GM12873 (cell line): ENCODE data around the gene ITGA8.

ENCODE experiments used
- CTCF ChIP-seq: IDR thresholded peaks from 2 replicates; pipeline ENCODE4 v1.5.1; 2012; ENCODE audit warnings: low read depth, mild to moderate bottlenecking, moderate library complexity, low read length, control low read depth; ENCODE audit not compliant: insufficient read depth; ENCODE audit errors: missing control alignments

The ITGA8 gene

DNA sequence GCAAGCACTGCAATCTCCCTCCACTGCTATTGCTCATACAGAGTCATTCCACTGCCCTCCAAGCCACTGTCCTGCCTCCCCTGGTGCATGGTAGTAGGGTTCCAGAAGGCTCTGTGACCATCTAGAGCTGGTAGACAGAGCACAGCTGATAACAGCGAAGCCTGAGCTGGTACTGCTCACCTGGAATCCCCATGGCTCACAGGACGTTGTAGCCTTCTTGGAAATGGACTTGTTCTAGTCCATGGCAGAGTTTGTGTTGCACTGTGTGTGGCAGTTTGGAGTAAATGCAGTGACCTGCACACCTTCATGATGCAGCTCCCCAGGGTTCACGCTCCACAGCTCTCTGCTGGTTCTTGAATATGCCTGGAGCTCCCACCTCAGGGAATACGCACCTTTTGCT, 67.0 kb downstream of the ITGA8 start:
- no peak for TF ChIP-seq CTCF

- no peak for TF ChIP-seq CTCF
These were observed 67.6 kb downstream of the ITGA8 start for GRCh38 chr10:15652117-15652516.

- TF ChIP-seq CTCF: no peak
These were observed 68.5 kb downstream of the ITGA8 start for GRCh38 chr10:15651175-15651574.

GRCh38 chr10:15642095-15642494, 77.6 kb downstream of the ITGA8 start:
- no peak for TF ChIP-seq CTCF

- TF ChIP-seq CTCF: no peak
These were observed 79.1 kb downstream of the ITGA8 start for GRCh38 chr10:15640536-15641085.

DNA sequence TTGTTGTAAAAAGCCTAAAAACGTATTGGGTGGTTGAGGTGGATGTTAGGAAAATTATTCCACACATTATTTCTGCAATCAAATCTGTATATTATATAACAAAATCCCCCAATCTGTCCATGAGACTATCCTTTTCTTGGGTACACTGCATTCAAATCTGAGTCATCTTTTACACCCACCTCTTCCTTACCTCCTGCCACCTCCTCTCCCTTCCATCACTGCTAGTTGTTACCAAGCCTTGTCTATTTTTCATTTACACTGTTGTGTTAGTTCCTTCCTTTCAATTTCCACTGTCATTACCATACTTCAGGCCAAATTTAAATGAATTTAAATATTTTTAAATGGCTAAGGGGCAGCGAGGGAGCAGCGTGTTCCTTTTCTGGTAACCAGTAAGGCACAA, 83.3 kb downstream of the ITGA8 start:
- TF ChIP-seq CTCF: no peak

DNA sequence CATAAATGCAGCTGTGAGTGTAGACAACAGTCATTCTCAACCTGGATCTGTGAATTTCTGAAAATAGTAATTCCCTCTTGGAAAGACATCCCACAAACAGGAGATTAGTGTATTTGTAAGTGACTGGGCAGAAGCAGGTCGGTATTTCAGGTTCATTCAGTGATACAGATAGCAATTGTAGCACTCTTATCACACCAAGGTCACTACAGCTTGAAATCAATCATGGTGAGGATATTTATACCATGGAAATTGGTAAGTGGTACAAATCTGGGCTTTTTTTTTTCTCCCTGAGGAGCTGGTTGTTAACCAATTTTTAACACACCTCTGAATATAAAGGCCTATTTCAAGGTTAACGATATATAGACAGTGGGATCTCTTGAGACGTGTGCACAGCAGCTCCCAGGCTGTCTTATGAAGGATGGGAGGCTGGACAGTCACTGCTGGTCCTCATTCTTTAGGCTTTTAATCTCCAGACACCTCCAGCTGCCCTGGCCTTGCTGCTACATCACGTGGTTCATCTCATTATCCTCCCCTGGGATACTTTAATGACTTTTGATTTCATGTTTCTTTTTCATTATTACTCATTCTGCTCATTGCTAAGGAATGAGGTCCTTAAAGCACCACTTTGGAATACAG, 87.1 kb downstream of the ITGA8 start:
- TF ChIP-seq CTCF: no peak
